Endothelial cell of umbilical vein (primary cell): ENCODE measurements around the gene SLC22A4. TPM values are rescaled to one million over a fixed set of nuclear protein-coding genes. Genes with fewer than 3 reads are reported as not detected.

Experiments used
- BruUV-seq: library from RNA; stranded (reverse); fragments of 400-500 nt; replicated peaks from 2 replicates; lab custom pipeline; 2021; lab: Mats Ljungman, UMichigan
- CTCF ChIA-PET: fragments of 300-600, 350-600 bp; sonication (Branson Sonifier 250); formaldehyde crosslinking; loops from one replicate; lab custom pipeline; 2021; ENCODE audit warnings: antibody characterized with exemption, inconsistent platforms; lab: Charles Lee
- POLR2A ChIA-PET: fragments of 300-600, 350-600 bp; sonication (Branson Sonifier 250); formaldehyde crosslinking; loops from one replicate; lab custom pipeline; 2021; ENCODE audit warnings: antibody characterized with exemption, inconsistent platforms; lab: Charles Lee
- DNase-seq: peaks from one replicate; pipeline ENCODE4 v3.0.0-alpha.2; 2011; ENCODE audit warnings: low read depth, low spot score
- FAIRE-seq: peaks from 2 replicates; lab custom pipeline; 2011; peaks lifted over from hg19 to GRCh38; lab: Jason Lieb, UNC
- H2AFZ ChIP-seq: 2 replicates; pipeline ENCODE4 v1.6.0; 2012; ENCODE audit warnings: low read depth, low read length, control low read depth, inconsistent platforms
- H3K27ac ChIP-seq: 2 replicates; pipeline ENCODE4 v1.5.1; 2011; ENCODE audit warnings: low read depth, mild to moderate bottlenecking, control low read depth, low read length, moderate library complexity; ENCODE audit not compliant: insufficient read depth
- H3K27me3 ChIP-seq, 2 experiments: 2 replicates each; pipeline versions ENCODE4 v1.6.0 to v1.6.1; 2011; ENCODE audit warnings: low read length in 2 of 2, mixed read lengths in 1 of 2; ENCODE audit not compliant: control insufficient read depth in 2 of 2, insufficient read depth in 2 of 2
- H3K36me3 ChIP-seq, 2 experiments: 2 replicates in 1 of 2; 3 replicates in 1 of 2; pipeline ENCODE4 v1.5.1; 2011; ENCODE audit warnings: low read length in 2 of 2, mild to moderate bottlenecking in 1 of 2, moderate library complexity in 1 of 2; ENCODE audit not compliant: control insufficient read depth in 2 of 2, insufficient read depth in 2 of 2; ENCODE audit errors: extremely low read depth in 1 of 2
- H3K4me1 ChIP-seq: 3 replicates; pipeline ENCODE4 v1.5.1; 2011; ENCODE audit warnings: mild to moderate bottlenecking, low read length; ENCODE audit not compliant: control insufficient read depth, insufficient read depth; ENCODE audit errors: extremely low read depth
- H3K4me2 ChIP-seq: 2 replicates; pipeline ENCODE4 v1.6.1; 2011; ENCODE audit warnings: low read length, control low read depth, mixed read lengths; ENCODE audit not compliant: insufficient read depth
- H3K4me3 ChIP-seq, 3 experiments: fragments of 200-600 bp in 1 of 3; sonication (generic), shearing (Covaris generic) in 1 of 3; replicated peaks in 1 of 3; 2 replicates each; pipeline ENCODE4 v1.5.1; 2011 to 2016; ENCODE audit warnings: control low read depth in 3 of 3, low read length in 3 of 3, mild to moderate bottlenecking in 2 of 3, inconsistent platforms in 1 of 3, low read depth in 1 of 3, moderate library complexity in 1 of 3; ENCODE audit not compliant: insufficient read depth in 1 of 3
- H3K79me2 ChIP-seq: 2 replicates; pipeline ENCODE4 v1.6.0; 2012; ENCODE audit warnings: low read length, inconsistent platforms; ENCODE audit not compliant: control insufficient read depth, insufficient read depth
- H3K9ac ChIP-seq: replicated peaks from 2 replicates; pipeline ENCODE3; 2011; ENCODE audit warnings: low read length, control low read depth; ENCODE audit not compliant: insufficient read depth; ENCODE audit errors: extremely low read depth
- H3K9me1 ChIP-seq: replicated peaks from 3 replicates; pipeline ENCODE4 v1.6.0; 2011; ENCODE audit warnings: mild to moderate bottlenecking, low read length; ENCODE audit not compliant: control insufficient read depth, insufficient read depth; ENCODE audit errors: extremely low read depth
- H3K9me3 ChIP-seq: replicated peaks from 2 replicates; pipeline ENCODE4 v1.5.1; 2012; ENCODE audit warnings: low read length, inconsistent platforms; ENCODE audit not compliant: control insufficient read depth, insufficient read depth
- H4K20me1 ChIP-seq: replicated peaks from 2 replicates; pipeline ENCODE3; 2011; ENCODE audit warnings: mild to moderate bottlenecking, low read length; ENCODE audit not compliant: control insufficient read depth, insufficient read depth; ENCODE audit errors: extremely low read depth
- MYC ChIP-seq: IDR thresholded peaks from one replicate; pipeline ENCODE4 v1.6.1; 2011; ENCODE audit warnings: mild to moderate bottlenecking, low read depth, low read length
- POLR2A ChIP-seq: IDR thresholded peaks from 2 replicates; pipeline ENCODE4 v1.6.1; 2012; ENCODE audit warnings: low read depth, mild to moderate bottlenecking, control low read depth, low read length
- POLR2AphosphoS5 ChIP-seq: IDR thresholded peaks from 2 replicates; pipeline ENCODE4 v1.6.1; 2012; ENCODE audit warnings: low read depth, mild to moderate bottlenecking, control low read depth, low read length, moderate library complexity; ENCODE audit not compliant: insufficient read depth
- dilution Hi-C: fragments of 300-500 bp; cut with MboI; formaldehyde crosslinking; loops from one replicate; pipeline ENCODE4 v1.15.0; 2019; ENCODE audit warnings: low sequenced_read_pairs; ENCODE audit not compliant: extremely low pct_ligation_motif_present
- intact Hi-C: fragments of 100-400 bp; cut with micrococcal nuclease; formaldehyde crosslinking; loops from one replicate; pipeline ENCODE4 v1.10.0; 2022
- polyA plus RNA-seq, 4 experiments: library from polyadenylated mRNA; depleted of rRNA in 3 of 4; stranded (reverse) in 3 of 4; unstranded in 1 of 4; fragments of >200 nt; gene quantifications; 2 replicates each; pipeline versions ENCODE4 v1.2.1 to v1.2.3, GENCODE V29; 2011 to 2012; ENCODE audit warnings: missing spikeins in 1 of 4
- total RNA-seq: library from RNA; stranded (reverse); gene quantifications from 2 replicates; pipeline ENCODE4 v1.2.3, GENCODE V29; 2021
- TF ChIP-seq, protein P1 (sequence below), 2 donors: IDR thresholded peaks; 1 replicate in 1 of 2; 2 replicates in 1 of 2; pipeline ENCODE4 v1.5.1; 2011; ENCODE audit warnings: low read length in 2 of 2, mild to moderate bottlenecking in 2 of 2, moderate library complexity in 2 of 2, control low read depth in 1 of 2, inconsistent platforms in 1 of 2, low read depth in 1 of 2; ENCODE audit not compliant: insufficient read depth in 1 of 2; ENCODE audit errors: extremely low read depth in 1 of 2

Gene SLC22A4
- total and polyA plus RNA-seq, 2 donors (not counting 3 experiments of a cell fraction or from before 2014, with no cell fraction given): 4.9 to 6.9 TPM

DNA sequence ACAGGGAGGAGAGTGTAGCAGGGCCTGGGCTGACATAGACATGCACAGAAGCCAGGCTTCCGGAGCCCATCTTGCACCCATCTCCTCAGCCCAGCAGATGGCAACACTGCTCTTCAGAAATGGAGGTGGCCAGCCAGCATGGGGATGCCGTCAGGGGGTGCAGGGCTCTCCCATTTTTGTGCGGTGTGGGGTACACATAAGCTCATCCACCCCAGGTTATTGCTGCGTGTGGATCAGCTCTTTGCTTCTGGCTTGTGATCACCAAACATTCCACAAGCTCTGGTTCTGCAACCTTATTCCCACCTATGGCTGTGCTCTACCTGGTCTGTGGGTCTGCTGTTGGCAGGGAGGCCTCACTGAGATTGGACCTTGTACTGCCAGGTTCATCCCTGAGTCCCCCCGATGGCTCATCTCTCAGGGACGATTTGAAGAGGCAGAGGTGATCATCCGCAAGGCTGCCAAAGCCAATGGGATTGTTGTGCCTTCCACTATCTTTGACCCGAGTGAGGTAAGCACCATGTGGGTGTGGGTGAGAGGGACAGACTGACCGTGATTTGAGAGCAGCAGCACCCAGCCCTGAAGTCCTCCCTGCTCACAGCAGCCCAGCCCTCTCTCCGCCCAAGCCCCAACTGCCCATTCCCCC lies 92.6 kb downstream of the SLC22A4 start:
- peak; percentile 95 for FAIRE-seq

More for the DNA sequence above, 92.6 kb downstream of the SLC22A4 start:
- ChIA-PET CTCF (interaction anchor here (0.7 to 5.9 kb wide), 26 partner anchors 19 to 900 kb away, joined by 3 to 220 read pairs (median 5); partner anchors contain the start of genes IRF1 and SLC22A4), POLR2A (interaction anchor here (1.7 to 2.6 kb wide), 2 partner anchors 103 to 111 kb away, joined by 4 to 14 read pairs; partner anchors contain the start of gene IRF1)
- Histone ChIP-seq H3K4me3 (no peak overlapping the region), H4K20me1 (no peaks in the 10 kb centered on the region), H3K36me3 (no peaks in the 10 kb centered on the region), H3K9me1 (no peaks in the 10 kb centered on the region), H3K9ac (no peak overlapping the region), H3K27ac (peak overlapping the region; percentile 99), H2AFZ (peak overlapping the region; percentile 83), H3K4me1 (peaks cover 48% of the 10 kb centered on the region), H3K79me2 (no peaks in the 10 kb centered on the region), H3K27me3 (no peaks in the 10 kb centered on the region), H3K9me3 (no peaks in the 10 kb centered on the region), H3K4me2 (no peak overlapping the region)
- dilution Hi-C loops (no loop called here), intact Hi-C loops (loop anchor here (1.0 to 10.0 kb wide), 12 partner anchors 33 to 858 kb away; partner anchors contain the start of genes GDF9, HSPA4, IL13 and UQCRQ)
- no TSS peak for BruUV-seq
- peak; percentile 77 for DNase-seq
- TF ChIP-seq MYC (no peak), POLR2A (no peak), POLR2AphosphoS5 (peak; percentile 18)
- TF ChIP-seq, protein P1, sequence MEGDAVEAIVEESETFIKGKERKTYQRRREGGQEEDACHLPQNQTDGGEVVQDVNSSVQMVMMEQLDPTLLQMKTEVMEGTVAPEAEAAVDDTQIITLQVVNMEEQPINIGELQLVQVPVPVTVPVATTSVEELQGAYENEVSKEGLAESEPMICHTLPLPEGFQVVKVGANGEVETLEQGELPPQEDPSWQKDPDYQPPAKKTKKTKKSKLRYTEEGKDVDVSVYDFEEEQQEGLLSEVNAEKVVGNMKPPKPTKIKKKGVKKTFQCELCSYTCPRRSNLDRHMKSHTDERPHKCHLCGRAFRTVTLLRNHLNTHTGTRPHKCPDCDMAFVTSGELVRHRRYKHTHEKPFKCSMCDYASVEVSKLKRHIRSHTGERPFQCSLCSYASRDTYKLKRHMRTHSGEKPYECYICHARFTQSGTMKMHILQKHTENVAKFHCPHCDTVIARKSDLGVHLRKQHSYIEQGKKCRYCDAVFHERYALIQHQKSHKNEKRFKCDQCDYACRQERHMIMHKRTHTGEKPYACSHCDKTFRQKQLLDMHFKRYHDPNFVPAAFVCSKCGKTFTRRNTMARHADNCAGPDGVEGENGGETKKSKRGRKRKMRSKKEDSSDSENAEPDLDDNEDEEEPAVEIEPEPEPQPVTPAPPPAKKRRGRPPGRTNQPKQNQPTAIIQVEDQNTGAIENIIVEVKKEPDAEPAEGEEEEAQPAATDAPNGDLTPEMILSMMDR (IDR thresholded peaks at IDR 0.05; ENCODE audit: extremely low read depth in 1 of 2, insufficient read depth in 1 of 2, low read depth in 1 of 2, low read length in 2 of 2): peak; percentile 80 to 90
